Ascending aorta (tissue), 2 donors: ENCODE measurements around the gene THRB. TPM values are rescaled to one million over a fixed set of nuclear protein-coding genes. Genes with fewer than 3 reads are reported as not detected.
A peak's percentile ranks its signal among the peaks of the same experiment; 100 is the strongest.

Experiments
- DNase-seq, 2 donors: peaks; one replicate each; pipeline ENCODE4 v3.0.0-alpha.2; 2019; ENCODE audit warnings: low spot score in 2 of 2
- H3K27ac ChIP-seq, 2 donors: fragments of 200-600 bp; sonication (generic); one replicate each; pipeline ENCODE4 v1.5.1; 2016 to 2017; ENCODE audit warnings: mild to moderate bottlenecking in 1 of 2
- H3K27me3 ChIP-seq: fragments of 200-600 bp; sonication (generic); one replicate; pipeline ENCODE4 v1.5.1; 2017
- H3K36me3 ChIP-seq, 2 donors: fragments of 200-600 bp; sonication (generic); one replicate each; pipeline ENCODE4 v1.5.1; 2016
- H3K4me1 ChIP-seq, 2 donors: fragments of 200-600 bp; sonication (generic); one replicate each; pipeline ENCODE4 v1.5.1; 2016 to 2017; ENCODE audit warnings: mild to moderate bottlenecking in 1 of 2
- H3K4me3 ChIP-seq, 2 donors: fragments of 200-600 bp; sonication (generic); one replicate each; pipeline ENCODE4 v1.5.1; 2016 to 2017; ENCODE audit warnings: mild to moderate bottlenecking in 1 of 2
- H3K9me3 ChIP-seq, 2 donors: fragments of 200-600 bp; sonication (generic); one replicate each; pipeline ENCODE4 v1.5.1; 2016
- intact Hi-C: fragments of 100-400 bp; cut with DNase I; formaldehyde crosslinking; loops from one replicate; pipeline ENCODE4 v1.15.1; 2023
- total RNA-seq: library from RNA; depleted of rRNA; stranded (reverse); fragments of >200 nt; gene quantifications from one replicate; pipeline ENCODE4 v1.1.0, GENCODE V29; 2016
- TF ChIP-seq, protein P1 (sequence below), 3 experiments: fragments of 200-600 bp in 2 of 3; fragments of 450-650 bp in 1 of 3; sonication (generic) in 2 of 3; IDR thresholded peaks; one replicate each; pipeline ENCODE4 v1.5.1; 2016 to 2019; ENCODE audit warnings: antibody characterized with exemption in 3 of 3, mild to moderate bottlenecking in 1 of 3, moderate library complexity in 1 of 3

THRB gene
- total RNA-seq, 1 donor from 2014 or later: 24.7 TPM

DNA sequence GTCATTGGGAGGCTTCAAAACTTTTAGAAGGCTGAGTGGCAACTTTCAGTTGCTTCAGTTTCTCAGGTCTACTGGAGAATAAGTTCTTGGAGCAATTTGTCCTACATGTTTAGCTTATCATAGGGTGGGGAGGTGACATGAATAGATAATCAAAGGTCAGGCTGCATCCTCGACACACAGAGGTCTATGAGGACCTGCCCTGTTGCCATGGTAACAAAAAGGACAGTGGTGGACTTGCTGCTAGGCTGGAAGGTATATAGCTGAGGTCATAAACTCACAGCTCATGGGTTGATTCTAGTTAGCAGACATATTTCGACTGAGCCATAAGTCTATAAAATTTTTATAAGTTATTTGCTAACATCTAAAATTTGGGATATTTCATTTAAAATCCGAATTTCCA is 267.0 kb downstream of the THRB start:
- no peak overlapping the region for H3K27ac ChIP-seq
- no peak for DNase-seq
- H3K36me3 ChIP-seq: peaks cover 0 to 14% of the 10 kb centered on the region in 2 donors
- H3K9me3 ChIP-seq: no peaks in the 10 kb centered on the region
- no peak overlapping the region for H3K4me3 ChIP-seq
- intact Hi-C loops: no loop called here
- no peaks in the 10 kb centered on the region for H3K27me3 ChIP-seq
- TF ChIP-seq, protein P1, sequence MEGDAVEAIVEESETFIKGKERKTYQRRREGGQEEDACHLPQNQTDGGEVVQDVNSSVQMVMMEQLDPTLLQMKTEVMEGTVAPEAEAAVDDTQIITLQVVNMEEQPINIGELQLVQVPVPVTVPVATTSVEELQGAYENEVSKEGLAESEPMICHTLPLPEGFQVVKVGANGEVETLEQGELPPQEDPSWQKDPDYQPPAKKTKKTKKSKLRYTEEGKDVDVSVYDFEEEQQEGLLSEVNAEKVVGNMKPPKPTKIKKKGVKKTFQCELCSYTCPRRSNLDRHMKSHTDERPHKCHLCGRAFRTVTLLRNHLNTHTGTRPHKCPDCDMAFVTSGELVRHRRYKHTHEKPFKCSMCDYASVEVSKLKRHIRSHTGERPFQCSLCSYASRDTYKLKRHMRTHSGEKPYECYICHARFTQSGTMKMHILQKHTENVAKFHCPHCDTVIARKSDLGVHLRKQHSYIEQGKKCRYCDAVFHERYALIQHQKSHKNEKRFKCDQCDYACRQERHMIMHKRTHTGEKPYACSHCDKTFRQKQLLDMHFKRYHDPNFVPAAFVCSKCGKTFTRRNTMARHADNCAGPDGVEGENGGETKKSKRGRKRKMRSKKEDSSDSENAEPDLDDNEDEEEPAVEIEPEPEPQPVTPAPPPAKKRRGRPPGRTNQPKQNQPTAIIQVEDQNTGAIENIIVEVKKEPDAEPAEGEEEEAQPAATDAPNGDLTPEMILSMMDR (IDR thresholded peaks at IDR 0.05): no peak
- peaks cover 3 to 29% of the 10 kb centered on the region in 2 donors for H3K4me1 ChIP-seq

DNA sequence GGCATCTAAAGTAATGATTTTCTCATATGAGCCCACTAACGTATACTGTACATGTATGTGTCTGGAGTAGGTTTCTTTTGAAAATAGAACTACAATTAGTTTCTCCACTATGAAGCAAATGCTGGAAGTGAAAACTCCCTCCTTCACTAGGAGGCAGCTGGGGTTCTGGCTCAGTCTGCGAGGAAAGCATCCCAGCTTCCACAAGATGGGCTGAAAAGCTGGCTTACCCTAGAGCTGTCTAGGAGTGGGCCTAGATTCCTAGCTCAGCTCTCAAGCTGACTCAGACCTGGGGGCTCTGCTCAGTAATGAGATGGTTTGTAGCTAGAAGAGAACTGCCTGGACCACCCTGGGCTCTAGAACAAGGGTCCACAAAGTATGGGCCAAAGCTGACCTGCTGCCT is 268.3 kb downstream of the THRB start:
- H3K27me3 ChIP-seq: no peaks in the 10 kb centered on the region
- H3K27ac ChIP-seq: peak overlapping the region; percentile 54 to 61
- H3K36me3 ChIP-seq: peaks cover 0 to 14% of the 10 kb centered on the region in 2 donors
- intact Hi-C loops: no loop called here
- DNase-seq: no peak
- peaks cover 3 to 41% of the 10 kb centered on the region in 2 donors for H3K4me1 ChIP-seq
- TF ChIP-seq, protein P1 (IDR thresholded peaks at IDR 0.05): no peak
- peaks cover 0 to 6% of the 10 kb centered on the region in 2 donors for H3K9me3 ChIP-seq
- no peak overlapping the region for H3K4me3 ChIP-seq

- H3K27me3 ChIP-seq: no peaks in the 10 kb centered on the region
- H3K36me3 ChIP-seq: peaks cover 0 to 14% of the 10 kb centered on the region in 2 donors
- H3K4me3 ChIP-seq: no peak overlapping the region
- DNase-seq: no peak
- peak overlapping the region; percentile 61 to 75 for H3K27ac ChIP-seq
- TF ChIP-seq, protein P1 (IDR thresholded peaks at IDR 0.05): no peak
- peaks cover 4 to 46% of the 10 kb centered on the region in 2 donors for H3K4me1 ChIP-seq
- H3K9me3 ChIP-seq: peaks cover 0 to 6% of the 10 kb centered on the region in 2 donors
- intact Hi-C loops: no loop called here
These were observed 269.2 kb downstream of the THRB start for GRCh38 chr3:24225385-24225950.

- intact Hi-C loops: loop anchor here (5.0 kb wide), 2 partner anchors 38 to 78 kb away; no protein-coding TSS in a partner anchor
These were observed 269.8 kb downstream of the THRB start for GRCh38 chr3:24224666-24225384.

GRCh38 chr3:24222165-24222805 is 272.4 kb downstream of the THRB start:
- no peak for DNase-seq
- intact Hi-C loops: loop anchor here (5.0 kb wide), 2 partner anchors 35 to 75 kb away; no protein-coding TSS in a partner anchor
- Histone ChIP-seq H3K4me3 (no peak overlapping the region), H3K27ac (peak overlapping the region; percentile 70 to 77), H3K4me1 (peaks cover 12 to 69% of the 10 kb centered on the region in 2 donors), H3K36me3 (peaks cover 0 to 5% of the 10 kb centered on the region in 2 donors), H3K27me3 (no peaks in the 10 kb centered on the region), H3K9me3 (peaks cover 0 to 6% of the 10 kb centered on the region in 2 donors)
- TF ChIP-seq, protein P1 (IDR thresholded peaks at IDR 0.05): no peak

More at GRCh38 chr3:24224666-24225384, 269.8 kb downstream of the THRB start:
- peaks cover 0 to 14% of the 10 kb centered on the region in 2 donors for H3K36me3 ChIP-seq
- no peaks in the 10 kb centered on the region for H3K27me3 ChIP-seq
- H3K27ac ChIP-seq: peak overlapping the region; percentile 61 to 75
- H3K4me3 ChIP-seq: no peak overlapping the region
- DNase-seq: no peak
- TF ChIP-seq, protein P1 (IDR thresholded peaks at IDR 0.05): no peak
- H3K4me1 ChIP-seq: peaks cover 7 to 53% of the 10 kb centered on the region in 2 donors
- H3K9me3 ChIP-seq: peaks cover 0 to 6% of the 10 kb centered on the region in 2 donors
